K562 (cell line): ENCODE results near the gene ERCC4. TPM values are rescaled to one million over a fixed set of nuclear protein-coding genes. Genes with fewer than 3 reads are reported as not detected.
A peak's percentile ranks its signal among the peaks of the same experiment; 100 is the strongest.

Source experiments
- ASH1L ChIP-seq: fragments of 450-650 bp; IDR thresholded peaks from 2 replicates; pipeline ENCODE4 v1.6.1; 2018; ENCODE audit warnings: borderline replicate concordance, mild to moderate bottlenecking, low read depth; ENCODE audit not compliant: partially characterized antibody
- BHLHE40 ChIP-seq: IDR thresholded peaks from 2 replicates; pipeline ENCODE4 v1.6.1; 2011; ENCODE audit warnings: low read length, improper control_type of control experiment
- BMI1 ChIP-seq: fragments of 150-350 bp; IDR thresholded peaks from 2 replicates; pipeline ENCODE4 v1.6.1; 2014; ENCODE audit warnings: low read length
- CEBPG ChIP-seq, 3 experiments: fragments of 200-800 bp in 1 of 3; sonication (Bioruptor generic) in 1 of 3; sonication (generic) in 1 of 3; formaldehyde crosslinking in 1 of 3; IDR thresholded peaks in 2 of 3; conservative IDR thresholded peaks in 1 of 3; 2 replicates each; pipeline versions ENCODE4 v1.6.1 to v1.8.0; 2016 to 2022; ENCODE audit warnings: missing compliant biosample characterization in 2 of 3, missing genetic modification characterization in 2 of 3, mild to moderate bottlenecking in 1 of 3, missing genetic modification reagents in 1 of 3
- ETS2 ChIP-seq: IDR thresholded peaks from 2 replicates; pipeline ENCODE4 v1.6.1; 2016; ENCODE audit warnings: borderline replicate concordance, missing genetic modification characterization, mild to moderate bottlenecking, moderate library complexity, missing compliant biosample characterization; ENCODE audit not compliant: poor library complexity, severe bottlenecking
- EZH2 ChIP-seq: IDR thresholded peaks from 2 replicates; pipeline ENCODE4 v1.6.1; 2012; ENCODE audit warnings: low read depth, mild to moderate bottlenecking, inconsistent platforms, low read length, borderline replicate concordance
- KAT8 ChIP-seq: fragments of 450-650 bp; IDR thresholded peaks from 2 replicates; pipeline ENCODE4 v1.6.1; 2016; ENCODE audit warnings: low read depth, mild to moderate bottlenecking
- MYBL2 ChIP-seq, 2 experiments: fragments of 450-650 bp in 1 of 2; sonication (generic) in 1 of 2; formaldehyde crosslinking in 1 of 2; IDR thresholded peaks; 2 replicates each; pipeline versions ENCODE4 v1.6.1 to v1.8.1; 2017 to 2022; ENCODE audit warnings: borderline replicate concordance in 1 of 2, inconsistent platforms in 1 of 2, low read depth in 1 of 2, mild to moderate bottlenecking in 1 of 2, missing genetic modification reagents in 1 of 2, moderate library complexity in 1 of 2
- NR2C2 ChIP-seq, 2 experiments: fragments of 200-800 bp in 1 of 2; sonication (Bioruptor generic) in 1 of 2; sonication (generic) in 1 of 2; formaldehyde crosslinking in 1 of 2; IDR thresholded peaks; 2 replicates each; pipeline versions ENCODE4 v1.6.1 to v1.8.0; 2016 to 2022; ENCODE audit warnings: mild to moderate bottlenecking in 1 of 2, missing compliant biosample characterization in 1 of 2, missing genetic modification characterization in 1 of 2, missing genetic modification reagents in 1 of 2
- PCBP1 ChIP-seq: fragments of 200-400 bp; formaldehyde crosslinking; IDR thresholded peaks from 2 replicates; pipeline ENCODE4 v1.6.1; 2018; ENCODE audit warnings: mild to moderate bottlenecking, low read depth, low read length; ENCODE audit not compliant: poor library complexity, severe bottlenecking
- POLR2AphosphoS5 ChIP-seq: IDR thresholded peaks from 2 replicates; pipeline ENCODE4 v1.6.1; 2011; ENCODE audit warnings: mild to moderate bottlenecking, low read depth, low read length, moderate library complexity; ENCODE audit not compliant: control insufficient read depth, insufficient read depth
- RFX1 ChIP-seq: fragments of 450-650 bp; IDR thresholded peaks from 2 replicates; pipeline ENCODE4 v1.6.1; 2016; ENCODE audit warnings: mild to moderate bottlenecking, moderate library complexity
- SIX5 ChIP-seq, 2 experiments: IDR thresholded peaks; 2 replicates each; pipeline ENCODE4 v1.6.1; 2011; ENCODE audit warnings: low read length in 2 of 2, borderline replicate concordance in 1 of 2, low read depth in 1 of 2, mild to moderate bottlenecking in 1 of 2, moderate library complexity in 1 of 2; ENCODE audit not compliant: insufficient read depth in 1 of 2
- TFAM ChIP-seq: fragments of 250-450 bp; sonication (Bioruptor Pico); conservative IDR thresholded peaks from 2 replicates; pipeline ENCODE4 v1.5.0; 2021; ENCODE audit warnings: mild to moderate bottlenecking, moderate library complexity
- ZNF384 ChIP-seq: IDR thresholded peaks from 2 replicates; pipeline ENCODE4 v1.6.1; 2012; ENCODE audit warnings: low read depth, low read length, improper control_type of control experiment
- polyA plus RNA-seq, 8 experiments: library from polyadenylated mRNA; depleted of rRNA in 4 of 8; stranded (reverse) in 5 of 8; unstranded in 3 of 8; fragments of >200 nt; fragmentation: Nextera tagmentation in 2 of 8; fragmentation: Illumina TruSeq in 1 of 8; extraction: Ambion mirVana in 2 of 8; extraction: Trizol in 1 of 8; gene quantifications; 2 replicates each; pipeline versions ENCODE4 v1.2.1 to v1.2.3, GENCODE V29; 2011 to 2014; ENCODE audit warnings: inconsistent platforms in 1 of 8, missing spikeins in 1 of 8
- total RNA-seq, 7 experiments: library from RNA; depleted of rRNA in 6 of 7; stranded (reverse); fragments of >200 nt in 6 of 7; fragmentation: Illumina TruSeq in 2 of 7; extraction: Trizol in 2 of 7; gene quantifications; 2 replicates each; pipeline versions ENCODE4 v1.2.1 to v1.2.3, GENCODE V29; 2011 to 2021; ENCODE audit warnings: low replicate concordance in 1 of 7
- TF ChIP-seq, protein P1 (sequence below): fragments of 450-650 bp; IDR thresholded peaks from 2 replicates; pipeline ENCODE4 v1.6.1; 2018; ENCODE audit warnings: mild to moderate bottlenecking, low read depth; ENCODE audit not compliant: partially characterized antibody
- TF ChIP-seq, protein P2 (sequence below): fragments of 250-450 bp; sonication (Bioruptor Pico); IDR thresholded peaks from 2 replicates; pipeline ENCODE4 v1.5.1; 2021; ENCODE audit warnings: mild to moderate bottlenecking
- TF ChIP-seq, protein P3 (sequence below), 3 experiments: fragments of 200-800 bp in 1 of 3; sonication (Bioruptor generic) in 1 of 3; sonication (generic) in 1 of 3; formaldehyde crosslinking in 1 of 3; IDR thresholded peaks; 2 replicates each; pipeline versions ENCODE4 v1.6.1 to v1.8.0; 2016 to 2022; ENCODE audit warnings: mild to moderate bottlenecking in 2 of 3, missing compliant biosample characterization in 2 of 3, missing genetic modification characterization in 2 of 3, missing genetic modification reagents in 1 of 3
- TF ChIP-seq, protein P4 (sequence below): fragments of 250-450 bp; sonication (Bioruptor Pico); IDR thresholded peaks from 2 replicates; pipeline ENCODE4 v1.5.0; 2021
- TF ChIP-seq, protein P5 (sequence below), 2 experiments: fragments of 250-450 bp in 1 of 2; fragments of 450-650 bp in 1 of 2; sonication (Bioruptor Pico) in 1 of 2; IDR thresholded peaks; 2 replicates each; pipeline versions ENCODE4 v1.6.1 to v1.8.0; 2016 to 2021; ENCODE audit warnings: mild to moderate bottlenecking in 2 of 2, moderate library complexity in 2 of 2, missing compliant biosample characterization in 1 of 2, missing genetic modification characterization in 1 of 2

The ERCC4 gene
- total and polyA plus RNA-seq, 9 of the 15 experiments (the other 6 are each of a cell fraction or from before 2014, with no cell fraction given) = 3.7 to 10.5 (median 6.0) TPM

DNA sequence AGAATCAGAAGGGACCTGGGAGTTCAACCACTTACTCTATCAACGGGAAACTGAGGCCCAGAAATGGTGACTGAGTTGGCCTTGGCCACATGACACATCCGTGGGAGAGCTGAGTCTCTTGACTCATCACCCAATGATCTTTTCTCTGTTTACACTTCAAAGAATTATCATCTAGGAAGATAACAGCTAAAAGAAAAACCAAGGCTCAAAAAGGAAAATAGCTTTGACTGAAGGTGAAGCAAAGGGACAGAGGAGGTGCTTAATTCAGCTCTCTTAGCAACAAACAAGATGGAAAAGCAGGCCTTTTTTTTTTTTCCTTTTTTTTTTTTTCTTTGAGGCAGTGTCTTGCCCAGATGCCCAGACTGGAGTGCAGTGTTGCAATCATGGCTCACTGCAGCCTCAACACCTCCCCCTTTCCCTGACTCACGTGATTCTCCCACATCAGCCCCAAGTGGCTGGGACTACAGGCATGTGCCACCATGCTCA, 16.7 kb downstream of the ERCC4 start (continued):
- TF ChIP-seq, protein P1, sequence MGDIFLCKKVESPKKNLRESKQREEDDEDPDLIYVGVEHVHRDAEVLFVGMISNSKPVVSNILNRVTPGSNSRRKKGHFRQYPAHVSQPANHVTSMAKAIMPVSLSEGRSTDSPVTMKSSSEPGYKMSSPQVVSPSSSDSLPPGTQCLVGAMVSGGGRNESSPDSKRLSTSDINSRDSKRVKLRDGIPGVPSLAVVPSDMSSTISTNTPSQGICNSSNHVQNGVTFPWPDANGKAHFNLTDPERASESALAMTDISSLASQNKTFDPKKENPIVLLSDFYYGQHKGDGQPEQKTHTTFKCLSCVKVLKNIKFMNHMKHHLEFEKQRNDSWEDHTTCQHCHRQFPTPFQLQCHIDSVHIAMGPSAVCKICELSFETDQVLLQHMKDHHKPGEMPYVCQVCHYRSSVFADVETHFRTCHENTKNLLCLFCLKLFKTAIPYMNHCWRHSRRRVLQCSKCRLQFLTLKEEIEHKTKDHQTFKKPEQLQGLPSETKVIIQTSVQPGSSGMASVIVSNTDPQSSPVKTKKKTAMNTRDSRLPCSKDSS = no peak
- no peak for TF ChIP-seq PCBP1
- TF ChIP-seq RFX1 = no peak
- no peak for TF ChIP-seq CEBPG (CRISPR knock-in tag; IDR thresholded peaks at IDR 0.05)
- peak; percentile 70 to 74 for TF ChIP-seq CEBPG (tag; conservative IDR thresholded peaks at IDR 0.05 in 1 of 2, IDR thresholded peaks at IDR 0.05 in 1 of 2)
- no peak for TF ChIP-seq ASH1L
- no peak for TF ChIP-seq POLR2AphosphoS5
- no peak for TF ChIP-seq NR2C2 (CRISPR knock-in tag; IDR thresholded peaks at IDR 0.05)
- 0 out of 2 replicates have a peak, but pooled peaks have one; percentile 20 for TF ChIP-seq NR2C2 (tag; IDR thresholded peaks at IDR 0.05)
- no peak for TF ChIP-seq SIX5 (IDR thresholded peaks at IDR 0.05; ENCODE audit: borderline replicate concordance in 1 of 2, insufficient read depth in 1 of 2, low read depth in 1 of 2, low read length in 2 of 2)
- TF ChIP-seq KAT8 = no peak
- TF ChIP-seq ETS2 (tag) = no peak
- TF ChIP-seq EZH2 = no peak
- no peak for TF ChIP-seq TFAM (CRISPR knock-in tag)
- TF ChIP-seq, protein P2, sequence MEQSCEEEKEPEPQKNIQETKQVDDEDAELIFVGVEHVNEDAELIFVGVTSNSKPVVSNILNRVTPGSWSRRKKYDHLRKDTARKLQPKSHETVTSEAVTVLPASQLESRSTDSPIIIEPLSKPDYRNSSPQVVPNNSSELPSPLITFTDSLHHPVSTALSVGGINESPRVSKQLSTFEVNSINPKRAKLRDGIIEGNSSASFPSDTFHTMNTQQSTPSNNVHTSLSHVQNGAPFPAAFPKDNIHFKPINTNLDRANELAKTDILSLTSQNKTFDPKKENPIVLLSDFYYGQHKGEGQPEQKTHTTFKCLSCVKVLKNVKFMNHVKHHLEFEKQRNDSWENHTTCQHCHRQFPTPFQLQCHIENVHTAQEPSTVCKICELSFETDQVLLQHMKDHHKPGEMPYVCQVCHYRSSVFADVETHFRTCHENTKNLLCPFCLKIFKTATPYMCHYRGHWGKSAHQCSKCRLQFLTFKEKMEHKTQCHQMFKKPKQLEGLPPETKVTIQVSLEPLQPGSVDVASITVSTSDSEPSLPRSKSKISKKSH (CRISPR knock-in tag) = no peak
- no peak for TF ChIP-seq MYBL2 (IDR thresholded peaks at IDR 0.05; ENCODE audit: low read depth)
- no peak for TF ChIP-seq MYBL2 (CRISPR knock-in tag; IDR thresholded peaks at IDR 0.05; ENCODE audit: borderline replicate concordance)
- TF ChIP-seq, protein P3, sequence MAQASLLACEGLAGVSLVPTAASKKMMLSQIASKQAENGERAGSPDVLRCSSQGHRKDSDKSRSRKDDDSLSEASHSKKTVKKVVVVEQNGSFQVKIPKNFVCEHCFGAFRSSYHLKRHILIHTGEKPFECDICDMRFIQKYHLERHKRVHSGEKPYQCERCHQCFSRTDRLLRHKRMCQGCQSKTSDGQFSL (CRISPR knock-in tag; IDR thresholded peaks at IDR 0.05) = no peak
- TF ChIP-seq, protein P3 (tag; IDR thresholded peaks at IDR 0.05) = no peak
- peak; percentile 8; the same call in 1 of the 2 replicates for TF ChIP-seq ZNF384
- TF ChIP-seq, protein P4, sequence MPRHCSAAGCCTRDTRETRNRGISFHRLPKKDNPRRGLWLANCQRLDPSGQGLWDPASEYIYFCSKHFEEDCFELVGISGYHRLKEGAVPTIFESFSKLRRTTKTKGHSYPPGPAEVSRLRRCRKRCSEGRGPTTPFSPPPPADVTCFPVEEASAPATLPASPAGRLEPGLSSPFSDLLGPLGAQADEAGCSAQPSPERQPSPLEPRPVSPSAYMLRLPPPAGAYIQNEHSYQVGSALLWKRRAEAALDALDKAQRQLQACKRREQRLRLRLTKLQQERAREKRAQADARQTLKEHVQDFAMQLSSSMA (CRISPR knock-in tag) = no peak
- TF ChIP-seq, protein P5, sequence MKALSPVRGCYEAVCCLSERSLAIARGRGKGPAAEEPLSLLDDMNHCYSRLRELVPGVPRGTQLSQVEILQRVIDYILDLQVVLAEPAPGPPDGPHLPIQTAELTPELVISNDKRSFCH (CRISPR knock-in tag; IDR thresholded peaks at IDR 0.05) = no peak
- TF ChIP-seq, protein P5 (tag; IDR thresholded peaks at IDR 0.05) = no peak
- TF ChIP-seq BHLHE40 = peak; percentile 82
- no peak for TF ChIP-seq BMI1
